ENCODE results near the gene WDFY1. TPM values are rescaled to one million over a fixed set of nuclear protein-coding genes. Genes with fewer than 3 reads are reported as not detected.

The WDFY1 gene
- total and polyA plus RNA-seq, 2 experiments from 2014 or later: 54.5 to 127 TPM

GRCh38 chr2:223921204-223921603, 23.9 kb downstream of the WDFY1 start (continued):
- TF ChIP-seq STAT1 (IDR thresholded peaks at IDR 0.05; ENCODE audit: unreplicated experiment) (no peak), ETS1 (IDR thresholded peaks at IDR 0.05) (no peak), JUNB (IDR thresholded peaks at IDR 0.05; ENCODE audit: unreplicated experiment) (no peak), CTCF (conservative IDR thresholded peaks at IDR 0.05; ENCODE audit: low read depth in 2 of 2) (no peak), EZH2phosphoT487 (IDR thresholded peaks at IDR 0.05; ENCODE audit: unreplicated experiment) (no peak)

- peaks cover 5% of the 10 kb centered on the region for H3K27me3 Mint-ChIP-seq (ENCODE audit: insufficient read depth, low read depth, poor library complexity)
- H3F3A ChIP-seq (replicated peaks; ENCODE audit: low read depth): no peaks in the 10 kb centered on the region
- no peak overlapping the region for H3K27ac ChIP-seq (ENCODE audit: low read depth)
- H3K36me3 ChIP-seq (ENCODE audit: insufficient read depth): 0 out of 2 replicates have a peak, but pooled peaks cover 12% of the 10 kb centered on the region
- no peak overlapping the region for H3K4me3 Mint-ChIP-seq
- H3K9me3 Mint-ChIP-seq: no peaks in the 10 kb centered on the region
- peaks cover 36% of the 10 kb centered on the region for H4K20me1 ChIP-seq (replicated peaks; ENCODE audit: insufficient read depth)
- peak overlapping the region; percentile 16; the same call in 1 of the 2 replicates for H3K27ac Mint-ChIP-seq
- ATAC-seq (peak; percentile 57; the same call in 2 of the 3 replicates), DNase-seq (ENCODE audit: low spot score) (no peak)
- no peaks in the 10 kb centered on the region for H3K4me1 ChIP-seq (ENCODE audit: insufficient read depth)
- peaks cover 90% of the 10 kb centered on the region for H3K79me2 ChIP-seq (replicated peaks; ENCODE audit: insufficient read depth)
- no peak overlapping the region for H3K4me3 ChIP-seq
- TF ChIP-seq CTCF (conservative IDR thresholded peaks at IDR 0.05; ENCODE audit: low read depth in 2 of 2) (peak in 1 of 2 experiments; percentile 30; a peak in 2 of 4 replicates), STAT1 (IDR thresholded peaks at IDR 0.05; ENCODE audit: unreplicated experiment) (no peak)
- H3K9me2 ChIP-seq (ENCODE audit: insufficient read depth): no peaks in the 10 kb centered on the region
- H3K36me3 Mint-ChIP-seq (ENCODE audit: low read depth): peaks cover 24% of the 10 kb centered on the region; the same call in 2 of the 3 replicates
- H2AFZ ChIP-seq: no peak overlapping the region
- no peak overlapping the region for H3K4me2 ChIP-seq
- no peaks in the 10 kb centered on the region for H3K27me3 ChIP-seq (ENCODE audit: insufficient read depth)
- peaks cover 9% of the 10 kb centered on the region; the same call in 2 of the 3 replicates for H3K4me1 Mint-ChIP-seq
Observed at GRCh38 chr2:223920109-223920508, 25.0 kb downstream of the WDFY1 start.

GRCh38 chr2:223918671-223919134, 26.4 kb downstream of the WDFY1 start:
- ATAC-seq (no peak; the same call in 2 of the 3 replicates), DNase-seq (ENCODE audit: low spot score) (no peak)
- H3K27ac ChIP-seq (ENCODE audit: low read depth): no peak overlapping the region
- H4K20me1 ChIP-seq (replicated peaks; ENCODE audit: insufficient read depth): peaks cover 29% of the 10 kb centered on the region
- H3K9me2 ChIP-seq (ENCODE audit: insufficient read depth): no peaks in the 10 kb centered on the region
- Mint-ChIP-seq H3K4me1 (peaks cover 10% of the 10 kb centered on the region; the same call in 2 of the 3 replicates), H3K36me3 (ENCODE audit: low read depth) (peaks cover 25% of the 10 kb centered on the region; the same call in 2 of the 3 replicates), H3K27me3 (ENCODE audit: insufficient read depth, low read depth, poor library complexity) (peaks cover 5% of the 10 kb centered on the region), H3K9me3 (no peaks in the 10 kb centered on the region), H3K27ac (no peak overlapping the region; the same call in 1 of the 2 replicates), H3K4me3 (no peak overlapping the region)
- H3K4me2 ChIP-seq: no peak overlapping the region
- H2AFZ ChIP-seq: no peak overlapping the region
- H3K4me3 ChIP-seq: no peak overlapping the region
- peaks cover 87% of the 10 kb centered on the region for H3K79me2 ChIP-seq (replicated peaks; ENCODE audit: insufficient read depth)
- peaks cover 16% of the 10 kb centered on the region; the same call in 1 of the 2 replicates for H3K36me3 ChIP-seq (ENCODE audit: insufficient read depth)
- no peaks in the 10 kb centered on the region for H3K4me1 ChIP-seq (ENCODE audit: insufficient read depth)
- no peaks in the 10 kb centered on the region for H3K27me3 ChIP-seq (ENCODE audit: insufficient read depth)
- H3F3A ChIP-seq (replicated peaks; ENCODE audit: low read depth): no peaks in the 10 kb centered on the region
- TF ChIP-seq NANOG (IDR thresholded peaks at IDR 0.05; ENCODE audit: borderline replicate concordance) (no peak), ZNF462 (CRISPR knock-in tag; IDR thresholded peaks at IDR 0.05) (no peak), CREB1 (CRISPR knock-in tag; IDR thresholded peaks at IDR 0.05; ENCODE audit: low read depth) (no peak)

Data from GM23338 (cell line).